Heart left ventricle (tissue), 16 donors: ENCODE results near the gene ACOT2. TPM values are rescaled to one million over a fixed set of nuclear protein-coding genes. Genes with fewer than 3 reads are reported as not detected.

ENCODE experiments used
- ATAC-seq, 4 donors: fragments of 200-7000 bp; cut with Tn5 transposase; one replicate each; pipeline ENCODE4 v1.9.1; 2020 to 2022; ENCODE audit warnings: moderate library complexity in 4 of 4, mild to moderate bottlenecking in 3 of 4, moderate number of reproducible peaks in 1 of 4
- DNase-seq, 5 donors: peaks; one replicate each; pipeline ENCODE4 v3.0.0-alpha.2; 2020
- H3K27ac ChIP-seq, 12 donors: fragments of 200-600 bp; sonication (generic) in 4 of 12; one replicate each; pipeline versions ENCODE4 v1.5.0 to v1.8.0; 2016 to 2022; ENCODE audit warnings: mild to moderate bottlenecking in 2 of 12
- H3K27me3 ChIP-seq, 9 donors: fragments of 200-600 bp; sonication (generic) in 2 of 9; one replicate each; pipeline versions ENCODE4 v1.5.1 to v1.8.0; 2016 to 2022; ENCODE audit warnings: mild to moderate bottlenecking in 3 of 9
- H3K36me3 ChIP-seq, 9 donors: fragments of 200-600 bp; sonication (generic) in 2 of 9; one replicate each; pipeline versions ENCODE4 v1.5.0 to v1.8.0; 2018 to 2022; ENCODE audit warnings: mild to moderate bottlenecking in 2 of 9
- H3K4me1 ChIP-seq, 12 donors: fragments of 200-600 bp; sonication (generic) in 4 of 12; one replicate each; pipeline versions ENCODE4 v1.5.0 to v1.8.0; 2016 to 2022; ENCODE audit warnings: mild to moderate bottlenecking in 3 of 12
- H3K4me3 ChIP-seq, 12 donors: fragments of 200-600 bp; sonication (generic) in 4 of 12; one replicate each; pipeline versions ENCODE4 v1.5.0 to v1.8.0; 2017 to 2022; ENCODE audit warnings: mild to moderate bottlenecking in 9 of 12, moderate library complexity in 4 of 12
- H3K9me3 ChIP-seq, 12 donors: fragments of 200-600 bp; sonication (generic) in 4 of 12; one replicate each; pipeline versions ENCODE4 v1.5.0 to v1.8.0; 2016 to 2022; ENCODE audit warnings: mild to moderate bottlenecking in 1 of 12
- CTCF ChIP-seq, 12 donors: fragments of 200-600 bp; sonication (generic) in 4 of 12; IDR thresholded peaks; one replicate each; pipeline versions ENCODE4 v1.5.0 to v1.8.0; 2018 to 2022; ENCODE audit warnings: antibody characterized with exemption in 12 of 12, mild to moderate bottlenecking in 5 of 12
- POLR2A ChIP-seq, 2 donors: fragments of 450-650 bp; IDR thresholded peaks; one replicate each; pipeline ENCODE4 v1.6.1; 2017; ENCODE audit warnings: antibody characterized with exemption in 2 of 2, mild to moderate bottlenecking in 2 of 2, moderate library complexity in 2 of 2
- WGBS, 4 donors: extraction: QIAGEN DNeasy Blood & Tissue Kit in 2 of 4; methylation state at CpG; one replicate each; pipeline versions ENCODE4 v1.1.5 to v1.1.7; 2013 to 2018; 5-methylcytosine and 5-hydroxymethylcytosine counted together
- intact Hi-C, 10 donors: fragments of 100-400 bp; cut with DNase I; formaldehyde crosslinking; loops; one replicate each; pipeline versions ENCODE4 v1.11.1 to v1.14.2; 2022
- polyA plus RNA-seq, 2 donors: library from polyadenylated mRNA; stranded (reverse); fragments of 200-250 nt; gene quantifications; one replicate each; pipeline ENCODE4 v1.2.3, GENCODE V29; 2013
- total RNA-seq, 9 donors: library from RNA; depleted of rRNA in 2 of 9; stranded (reverse); fragments of >200 nt in 2 of 9; fragmentation: NEBNext Ultra II Directional in 3 of 9; extraction: Animal tissue kit (Norgen Biotek cat#: 25700) in 3 of 9; gene quantifications; one replicate each; pipeline versions ENCODE4 v1.1.0 to v1.2.4, GENCODE V29; 2016 to 2023
- donor health status: ischemic (EF 13 %, LVEDD 7.1; RV severe dilation, severe dysfunction).
- donor health status: healthy with polysubstance abuse.
- donor health status: DM: no; HTN: yes; CAD: no.
- donor health status: DM: no; HTN: no; CAD: no.
- donor health status: ischemic (EF 25% LVEDD 6.9; RV normal size, moderate dysfunction).
- donor health status: ischemic (EF 25% LVEDD 5.7; RV mildly dilated, moderate dysfunction).
- donor health status: healthy.
- donor health status: DM: yes; HTN: yes; CAD: no.
- donor health status: ischemic (EF 35%, LVEDD 5.7; RV mildly dilated, moderate dysfunction).
- donor health status: nonischemic (EF 11% LVEDD 7.7; RV severe dilation, severe dysfunction).
- donor health status: DM: yes; HTN: yes; CAD: no.
- donor health status: PGD.
- donor health status: ischemic (EF 29% LVEDD 5.4; RV normal size, mild dysfunction).
- donor health status: nonischemic (EF 23%, LVEDD 6.1; RV moderate dilation, normal function).

ACOT2 gene
- total and polyA plus RNA-seq, 11 donors = 79.0 to 235 (median 144) TPM

GRCh38 chr14:73613046-73613383 lies 44.0 kb downstream of the ACOT2 start:
- Histone ChIP-seq H3K4me3 (peak overlapping the region; percentile 37 to 82 (median 68)), H3K27me3 (peaks cover 0 to 5% (median 0%) of the 10 kb centered on the region in 9 donors), H3K36me3 (no peaks in the 10 kb centered on the region), H3K4me1 (peaks cover 0 to 8% (median 0%) of the 10 kb centered on the region in 12 donors), H3K27ac (peak overlapping the region; percentile 63 to 87 (median 80)), H3K9me3 (peaks cover 0 to 8% (median 0%) of the 10 kb centered on the region in 12 donors)
- WGBS, 4 donors = 6 to 7% (median 7%) methylated on average over 11 to 13 of the region's 13 CpGs
- intact Hi-C loops = no loop called here
- no peak for DNase-seq
- ATAC-seq = peak in 1 of 4 donors; percentile 44
- TF ChIP-seq POLR2A (IDR thresholded peaks at IDR 0.05) = no peak
- no peak for TF ChIP-seq CTCF (IDR thresholded peaks at IDR 0.05)

- ATAC-seq (no peak), DNase-seq (no peak)
- Histone ChIP-seq H3K4me1 (peaks cover 0 to 8% (median 0%) of the 10 kb centered on the region in 12 donors), H3K4me3 (peak overlapping the region in 6 of 12 donors; percentile 60 to 75 (median 67)), H3K27me3 (peaks cover 0 to 5% (median 0%) of the 10 kb centered on the region in 9 donors), H3K9me3 (peaks cover 0 to 8% (median 0%) of the 10 kb centered on the region in 12 donors), H3K36me3 (no peaks in the 10 kb centered on the region), H3K27ac (peak overlapping the region in 3 of 12 donors; percentile 66 to 87 (median 87))
- WGBS, 4 donors = 88 to 100% (median 95%) methylated on average over 3 of the region's 3 CpGs
- TF ChIP-seq CTCF (IDR thresholded peaks at IDR 0.05) (no peak), POLR2A (IDR thresholded peaks at IDR 0.05) (no peak)
- intact Hi-C loops = no loop called here
These were observed 44.5 kb downstream of the ACOT2 start for GRCh38 chr14:73613419-73613963.

GRCh38 chr14:73616831-73617230 lies 47.8 kb downstream of the ACOT2 start:
- Histone ChIP-seq H3K4me1 (peaks cover 0 to 8% (median 0%) of the 10 kb centered on the region in 12 donors), H3K36me3 (no peaks in the 10 kb centered on the region), H3K27ac (no peak overlapping the region), H3K4me3 (no peak overlapping the region), H3K9me3 (no peaks in the 10 kb centered on the region), H3K27me3 (peaks cover 0 to 5% (median 0%) of the 10 kb centered on the region in 9 donors)
- whole genome bisulfite sequencing, 4 donors = 75 to 85% (median 79%) methylated on average over 4 of the region's 4 CpGs
- DNase-seq (no peak), ATAC-seq (no peak)
- intact Hi-C loops = no loop called here
- TF ChIP-seq POLR2A (IDR thresholded peaks at IDR 0.05) = no peak
- no peak for TF ChIP-seq CTCF (IDR thresholded peaks at IDR 0.05)

- DNase-seq = no peak
- TF ChIP-seq CTCF (IDR thresholded peaks at IDR 0.05) (no peak), POLR2A (IDR thresholded peaks at IDR 0.05) (no peak)
- intact Hi-C loops = no loop called here
These were observed 50.5 kb downstream of the ACOT2 start for GRCh38 chr14:73619524-73619923.

More at GRCh38 chr14:73619524-73619923, 50.5 kb downstream of the ACOT2 start:
- WGBS, 4 donors = 76 to 94% (median 84%) methylated on average over 1 of the region's 1 CpG
- ATAC-seq = no peak
- no peak overlapping the region for H3K27ac ChIP-seq
- H3K9me3 ChIP-seq = no peaks in the 10 kb centered on the region
- no peak overlapping the region for H3K4me3 ChIP-seq
- no peaks in the 10 kb centered on the region for H3K27me3 ChIP-seq
- H3K36me3 ChIP-seq = no peaks in the 10 kb centered on the region
- H3K4me1 ChIP-seq = no peaks in the 10 kb centered on the region
